Measurements from ENCODE around the gene LYPLA2.

DNA sequence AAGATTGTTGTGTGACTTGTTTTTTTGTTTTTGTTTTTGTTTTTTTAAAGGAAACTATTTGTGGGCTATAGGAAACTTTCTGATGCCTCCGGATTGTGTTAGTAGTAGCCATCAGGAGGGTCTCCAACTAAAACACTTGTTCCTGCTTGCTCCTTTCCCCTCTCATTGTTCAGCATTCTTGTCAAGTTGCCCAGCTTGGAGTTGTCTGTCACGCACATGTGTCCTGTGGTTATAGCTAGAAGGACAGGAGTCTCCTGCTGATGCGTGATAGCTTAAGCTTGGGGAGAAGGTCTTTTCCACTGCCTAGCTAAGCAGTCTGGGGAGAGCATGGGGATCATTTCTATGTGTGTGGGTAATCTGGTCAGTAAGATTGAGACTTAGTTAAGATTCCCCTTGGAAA, 3.2 kb upstream of the LYPLA2 start:
- TF ChIP-seq CTCF (conservative IDR thresholded peaks at IDR 0.05 in 1 of 2, IDR thresholded peaks at IDR 0.05 in 1 of 2; ENCODE audit: extremely low read depth in 1 of 2, insufficient read depth in 1 of 2, low read depth in 1 of 2, low read length in 2 of 2) = no peak
- TF ChIP-seq EZH2 (IDR thresholded peaks at IDR 0.05; ENCODE audit: borderline replicate concordance, low read length) = no peak

All from mammary epithelial cell (primary cell).